Fibroblast of lung (primary cell): ENCODE data around the gene PSTPIP2.

Experiments used
- EZH2 ChIP-seq: IDR thresholded peaks from 2 replicates; pipeline ENCODE4 v1.5.1; 2012; ENCODE audit warnings: low read length, control low read depth, mild to moderate bottlenecking; ENCODE audit errors: missing control alignments
- TF ChIP-seq, protein P1 (sequence below), 2 donors: IDR thresholded peaks in 1 of 2; conservative IDR thresholded peaks in 1 of 2; 1 replicate in 1 of 2; 2 replicates in 1 of 2; pipeline ENCODE4 v1.5.1; 2011 to 2012; ENCODE audit warnings: low read length in 2 of 2, control low read depth in 1 of 2, inconsistent platforms in 1 of 2, low read depth in 1 of 2, mild to moderate bottlenecking in 1 of 2

DNA sequence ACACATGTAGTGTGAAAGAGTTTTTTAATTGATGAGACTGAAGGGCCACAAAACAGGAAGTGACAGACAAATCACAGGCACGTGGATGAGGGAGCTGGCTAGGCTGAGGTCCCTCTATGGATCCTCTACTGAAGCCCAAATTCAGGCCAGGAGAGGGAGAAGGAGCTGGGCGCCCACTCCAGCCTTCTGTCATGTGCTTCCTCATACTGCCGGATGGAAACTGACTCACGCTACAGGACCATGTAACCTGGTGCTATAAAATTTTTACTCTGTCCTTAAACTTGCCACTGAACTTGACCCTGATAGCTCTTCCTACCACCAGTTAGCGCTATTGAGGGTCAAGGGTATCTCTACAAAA, 31.3 kb downstream of the PSTPIP2 start:
- TF ChIP-seq, protein P1, sequence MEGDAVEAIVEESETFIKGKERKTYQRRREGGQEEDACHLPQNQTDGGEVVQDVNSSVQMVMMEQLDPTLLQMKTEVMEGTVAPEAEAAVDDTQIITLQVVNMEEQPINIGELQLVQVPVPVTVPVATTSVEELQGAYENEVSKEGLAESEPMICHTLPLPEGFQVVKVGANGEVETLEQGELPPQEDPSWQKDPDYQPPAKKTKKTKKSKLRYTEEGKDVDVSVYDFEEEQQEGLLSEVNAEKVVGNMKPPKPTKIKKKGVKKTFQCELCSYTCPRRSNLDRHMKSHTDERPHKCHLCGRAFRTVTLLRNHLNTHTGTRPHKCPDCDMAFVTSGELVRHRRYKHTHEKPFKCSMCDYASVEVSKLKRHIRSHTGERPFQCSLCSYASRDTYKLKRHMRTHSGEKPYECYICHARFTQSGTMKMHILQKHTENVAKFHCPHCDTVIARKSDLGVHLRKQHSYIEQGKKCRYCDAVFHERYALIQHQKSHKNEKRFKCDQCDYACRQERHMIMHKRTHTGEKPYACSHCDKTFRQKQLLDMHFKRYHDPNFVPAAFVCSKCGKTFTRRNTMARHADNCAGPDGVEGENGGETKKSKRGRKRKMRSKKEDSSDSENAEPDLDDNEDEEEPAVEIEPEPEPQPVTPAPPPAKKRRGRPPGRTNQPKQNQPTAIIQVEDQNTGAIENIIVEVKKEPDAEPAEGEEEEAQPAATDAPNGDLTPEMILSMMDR (conservative IDR thresholded peaks at IDR 0.05 in 1 of 2, IDR thresholded peaks at IDR 0.05 in 1 of 2; ENCODE audit: low read depth in 1 of 2, low read length in 2 of 2): no peak
- TF ChIP-seq EZH2: no peak
